Measurements from ENCODE around the gene GRIA4. TPM values are rescaled to one million over a fixed set of nuclear protein-coding genes. Genes with fewer than 3 reads are reported as not detected.

The GRIA4 gene
- total and polyA plus RNA-seq, 2 of the 13 experiments (the other 11 are each of a cell fraction or from before 2014, with no cell fraction given): not detected

DNA sequence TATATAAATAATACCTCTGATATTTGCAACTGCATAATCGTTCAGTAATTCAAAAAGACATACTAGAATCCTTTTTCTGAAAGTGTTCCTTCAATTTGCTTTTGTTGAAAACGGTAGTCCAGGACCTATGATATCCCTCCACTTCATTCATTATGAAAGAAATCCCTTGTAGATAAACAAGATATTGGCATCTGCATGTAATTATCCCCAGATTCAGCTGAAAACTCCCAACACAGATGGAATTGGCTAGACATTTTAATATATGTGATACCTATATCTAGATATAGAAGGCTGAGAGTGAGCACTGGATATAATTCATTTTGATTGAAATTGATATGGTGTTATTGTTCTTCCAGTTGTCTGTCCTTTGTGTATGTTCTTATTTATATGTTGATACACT, 302.8 kb downstream of the GRIA4 start:
- intact Hi-C loops (cut with micrococcal nuclease; ENCODE audit: unreplicated experiment) (no loop called here), in situ Hi-C loops (cut with HindIII; ENCODE audit: extremely low pct_ligation_motif_present, low pct_unique_long_range_greater_than_20kb) (no loop called here)
- ChIA-PET CTCF (ENCODE audit: low intra/inter-chr PET ratio, low total read pairs) (no interaction called here), POLR2A (no interaction called here)
- FAIRE-seq (no peak), ATAC-seq (no peak), DNase-seq (ENCODE audit: low spot score) (no peak)
- H4K20me1 ChIP-seq (ENCODE audit: insufficient read depth, low read length): no peaks in the 10 kb centered on the region
- no peak overlapping the region for H2AFZ ChIP-seq (ENCODE audit: low read length)
- no peak overlapping the region for H3K9ac ChIP-seq (ENCODE audit: insufficient read depth, low read depth, low read length)
- TF ChIP-seq, protein P1, sequence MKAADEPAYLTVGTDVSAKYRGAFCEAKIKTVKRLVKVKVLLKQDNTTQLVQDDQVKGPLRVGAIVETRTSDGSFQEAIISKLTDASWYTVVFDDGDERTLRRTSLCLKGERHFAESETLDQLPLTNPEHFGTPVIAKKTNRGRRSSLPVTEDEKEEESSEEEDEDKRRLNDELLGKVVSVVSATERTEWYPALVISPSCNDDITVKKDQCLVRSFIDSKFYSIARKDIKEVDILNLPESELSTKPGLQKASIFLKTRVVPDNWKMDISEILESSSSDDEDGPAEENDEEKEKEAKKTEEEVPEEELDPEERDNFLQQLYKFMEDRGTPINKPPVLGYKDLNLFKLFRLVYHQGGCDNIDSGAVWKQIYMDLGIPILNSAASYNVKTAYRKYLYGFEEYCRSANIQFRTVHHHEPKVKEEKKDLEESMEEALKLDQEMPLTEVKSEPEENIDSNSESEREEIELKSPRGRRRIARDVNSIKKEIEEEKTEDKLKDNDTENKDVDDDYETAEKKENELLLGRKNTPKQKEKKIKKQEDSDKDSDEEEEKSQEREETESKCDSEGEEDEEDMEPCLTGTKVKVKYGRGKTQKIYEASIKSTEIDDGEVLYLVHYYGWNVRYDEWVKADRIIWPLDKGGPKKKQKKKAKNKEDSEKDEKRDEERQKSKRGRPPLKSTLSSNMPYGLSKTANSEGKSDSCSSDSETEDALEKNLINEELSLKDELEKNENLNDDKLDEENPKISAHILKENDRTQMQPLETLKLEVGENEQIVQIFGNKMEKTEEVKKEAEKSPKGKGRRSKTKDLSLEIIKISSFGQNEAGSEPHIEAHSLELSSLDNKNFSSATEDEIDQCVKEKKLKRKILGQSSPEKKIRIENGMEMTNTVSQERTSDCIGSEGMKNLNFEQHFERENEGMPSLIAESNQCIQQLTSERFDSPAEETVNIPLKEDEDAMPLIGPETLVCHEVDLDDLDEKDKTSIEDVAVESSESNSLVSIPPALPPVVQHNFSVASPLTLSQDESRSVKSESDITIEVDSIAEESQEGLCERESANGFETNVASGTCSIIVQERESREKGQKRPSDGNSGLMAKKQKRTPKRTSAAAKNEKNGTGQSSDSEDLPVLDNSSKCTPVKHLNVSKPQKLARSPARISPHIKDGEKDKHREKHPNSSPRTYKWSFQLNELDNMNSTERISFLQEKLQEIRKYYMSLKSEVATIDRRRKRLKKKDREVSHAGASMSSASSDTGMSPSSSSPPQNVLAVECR (CRISPR knock-in tag; IDR thresholded peaks at IDR 0.05; ENCODE audit: borderline replicate concordance): no peak
- TF ChIP-seq, protein P2, sequence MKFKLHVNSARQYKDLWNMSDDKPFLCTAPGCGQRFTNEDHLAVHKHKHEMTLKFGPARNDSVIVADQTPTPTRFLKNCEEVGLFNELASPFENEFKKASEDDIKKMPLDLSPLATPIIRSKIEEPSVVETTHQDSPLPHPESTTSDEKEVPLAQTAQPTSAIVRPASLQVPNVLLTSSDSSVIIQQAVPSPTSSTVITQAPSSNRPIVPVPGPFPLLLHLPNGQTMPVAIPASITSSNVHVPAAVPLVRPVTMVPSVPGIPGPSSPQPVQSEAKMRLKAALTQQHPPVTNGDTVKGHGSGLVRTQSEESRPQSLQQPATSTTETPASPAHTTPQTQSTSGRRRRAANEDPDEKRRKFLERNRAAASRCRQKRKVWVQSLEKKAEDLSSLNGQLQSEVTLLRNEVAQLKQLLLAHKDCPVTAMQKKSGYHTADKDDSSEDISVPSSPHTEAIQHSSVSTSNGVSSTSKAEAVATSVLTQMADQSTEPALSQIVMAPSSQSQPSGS (CRISPR knock-in tag; IDR thresholded peaks at IDR 0.05): no peak
- no peak for TF ChIP-seq ZSCAN31 (CRISPR knock-in tag; IDR thresholded peaks at IDR 0.05; ENCODE audit: low read depth)
- no peak for TF ChIP-seq ZNF253 (CRISPR knock-in tag; IDR thresholded peaks at IDR 0.05; ENCODE audit: borderline replicate concordance)
- TF ChIP-seq, protein P3, sequence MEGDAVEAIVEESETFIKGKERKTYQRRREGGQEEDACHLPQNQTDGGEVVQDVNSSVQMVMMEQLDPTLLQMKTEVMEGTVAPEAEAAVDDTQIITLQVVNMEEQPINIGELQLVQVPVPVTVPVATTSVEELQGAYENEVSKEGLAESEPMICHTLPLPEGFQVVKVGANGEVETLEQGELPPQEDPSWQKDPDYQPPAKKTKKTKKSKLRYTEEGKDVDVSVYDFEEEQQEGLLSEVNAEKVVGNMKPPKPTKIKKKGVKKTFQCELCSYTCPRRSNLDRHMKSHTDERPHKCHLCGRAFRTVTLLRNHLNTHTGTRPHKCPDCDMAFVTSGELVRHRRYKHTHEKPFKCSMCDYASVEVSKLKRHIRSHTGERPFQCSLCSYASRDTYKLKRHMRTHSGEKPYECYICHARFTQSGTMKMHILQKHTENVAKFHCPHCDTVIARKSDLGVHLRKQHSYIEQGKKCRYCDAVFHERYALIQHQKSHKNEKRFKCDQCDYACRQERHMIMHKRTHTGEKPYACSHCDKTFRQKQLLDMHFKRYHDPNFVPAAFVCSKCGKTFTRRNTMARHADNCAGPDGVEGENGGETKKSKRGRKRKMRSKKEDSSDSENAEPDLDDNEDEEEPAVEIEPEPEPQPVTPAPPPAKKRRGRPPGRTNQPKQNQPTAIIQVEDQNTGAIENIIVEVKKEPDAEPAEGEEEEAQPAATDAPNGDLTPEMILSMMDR (CRISPR knock-in tag; IDR thresholded peaks at IDR 0.05): no peak
- TF ChIP-seq NFKBIZ (CRISPR knock-in tag; IDR thresholded peaks at IDR 0.05): no peak
- TF ChIP-seq, protein P4, sequence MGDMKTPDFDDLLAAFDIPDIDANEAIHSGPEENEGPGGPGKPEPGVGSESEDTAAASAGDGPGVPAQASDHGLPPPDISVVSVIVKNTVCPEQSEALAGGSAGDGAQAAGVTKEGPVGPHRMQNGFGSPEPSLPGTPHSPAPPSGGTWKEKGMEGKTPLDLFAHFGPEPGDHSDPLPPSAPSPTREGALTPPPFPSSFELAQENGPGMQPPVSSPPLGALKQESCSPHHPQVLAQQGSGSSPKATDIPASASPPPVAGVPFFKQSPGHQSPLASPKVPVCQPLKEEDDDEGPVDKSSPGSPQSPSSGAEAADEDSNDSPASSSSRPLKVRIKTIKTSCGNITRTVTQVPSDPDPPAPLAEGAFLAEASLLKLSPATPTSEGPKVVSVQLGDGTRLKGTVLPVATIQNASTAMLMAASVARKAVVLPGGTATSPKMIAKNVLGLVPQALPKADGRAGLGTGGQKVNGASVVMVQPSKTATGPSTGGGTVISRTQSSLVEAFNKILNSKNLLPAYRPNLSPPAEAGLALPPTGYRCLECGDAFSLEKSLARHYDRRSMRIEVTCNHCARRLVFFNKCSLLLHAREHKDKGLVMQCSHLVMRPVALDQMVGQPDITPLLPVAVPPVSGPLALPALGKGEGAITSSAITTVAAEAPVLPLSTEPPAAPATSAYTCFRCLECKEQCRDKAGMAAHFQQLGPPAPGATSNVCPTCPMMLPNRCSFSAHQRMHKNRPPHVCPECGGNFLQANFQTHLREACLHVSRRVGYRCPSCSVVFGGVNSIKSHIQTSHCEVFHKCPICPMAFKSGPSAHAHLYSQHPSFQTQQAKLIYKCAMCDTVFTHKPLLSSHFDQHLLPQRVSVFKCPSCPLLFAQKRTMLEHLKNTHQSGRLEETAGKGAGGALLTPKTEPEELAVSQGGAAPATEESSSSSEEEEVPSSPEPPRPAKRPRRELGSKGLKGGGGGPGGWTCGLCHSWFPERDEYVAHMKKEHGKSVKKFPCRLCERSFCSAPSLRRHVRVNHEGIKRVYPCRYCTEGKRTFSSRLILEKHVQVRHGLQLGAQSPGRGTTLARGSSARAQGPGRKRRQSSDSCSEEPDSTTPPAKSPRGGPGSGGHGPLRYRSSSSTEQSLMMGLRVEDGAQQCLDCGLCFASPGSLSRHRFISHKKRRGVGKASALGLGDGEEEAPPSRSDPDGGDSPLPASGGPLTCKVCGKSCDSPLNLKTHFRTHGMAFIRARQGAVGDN (CRISPR knock-in tag; IDR thresholded peaks at IDR 0.05): no peak
- TF ChIP-seq HNRNPL (IDR thresholded peaks at IDR 0.05; ENCODE audit: low read depth, low read length): no peak
- no peak for TF ChIP-seq ZFY (CRISPR knock-in tag; IDR thresholded peaks at IDR 0.05)
- no peak for TF ChIP-seq ETV6 (CRISPR knock-in tag; conservative IDR thresholded peaks at IDR 0.05)
- TF ChIP-seq ZNF33A (CRISPR knock-in tag; IDR thresholded peaks at IDR 0.05; ENCODE audit: borderline replicate concordance): no peak
- no peak for TF ChIP-seq SP2 (CRISPR knock-in tag; IDR thresholded peaks at IDR 0.05)
- no peak for TF ChIP-seq SP4 (CRISPR knock-in tag; IDR thresholded peaks at IDR 0.05)
- 0% methylated on average over 2 of the region's 2 CpGs for WGBS (ENCODE audit: low lambda C conversion rate)
- no peak overlapping the region for H3K4me2 ChIP-seq (ENCODE audit: low read depth, low read length)
- H3K27me3 ChIP-seq (ENCODE audit: control insufficient read depth in 1 of 2, insufficient read depth in 2 of 2, low read length in 2 of 2): no peaks in the 10 kb centered on the region
- H3K79me2 ChIP-seq (ENCODE audit: insufficient read depth, low read length): no peaks in the 10 kb centered on the region
- no peaks in the 10 kb centered on the region for H3K9me3 ChIP-seq (ENCODE audit: low read length)
- H3K4me1 ChIP-seq (ENCODE audit: insufficient read depth, low read length): no peaks in the 10 kb centered on the region
- H3K36me3 ChIP-seq (replicated peaks in 1 of 2; ENCODE audit: control insufficient read depth in 1 of 2, insufficient read depth in 2 of 2, low read length in 2 of 2): no peaks in the 10 kb centered on the region
- no TSS peak for BruUV-seq (replicated peaks)
- H3K4me3 ChIP-seq (replicated peaks in 1 of 3; ENCODE audit: insufficient read depth in 1 of 3, low read depth in 2 of 3, low read length in 3 of 3): no peak overlapping the region
- H3K27ac ChIP-seq (ENCODE audit: extremely low read length, insufficient read depth, low read length): no peak overlapping the region
